Progenitor cell of endocrine pancreas (in vitro differentiated cells): ENCODE measurements around the gene SLC4A7. TPM values are rescaled to one million over a fixed set of nuclear protein-coding genes. Genes with fewer than 3 reads are reported as not detected.
"Not testable (repeated sequence)": the region's sequence is repeated elsewhere in the genome, so short reads cannot be mapped to it uniquely, and the experiment has no call there.

Experiments
- DNase-seq: peaks from one replicate; pipeline ENCODE4 v3.0.0; 2021; ENCODE audit warnings: low spot score; ENCODE audit not compliant: unreplicated experiment
- H3K27ac Mint-ChIP-seq: 2 replicates; pipeline ENCODE4 v1.8.0; 2021; ENCODE audit warnings: mild to moderate bottlenecking, moderate library complexity, mixed read lengths
- H3K27me3 Mint-ChIP-seq: 2 replicates; pipeline ENCODE4 v1.8.0; 2021; ENCODE audit warnings: mixed read lengths
- H3K36me3 Mint-ChIP-seq: 2 replicates; pipeline ENCODE4 v1.8.0; 2022; ENCODE audit warnings: mixed read lengths; ENCODE audit not compliant: insufficient read depth
- H3K4me1 Mint-ChIP-seq: 2 replicates; pipeline ENCODE4 v1.8.0; 2021; ENCODE audit warnings: low read depth, mixed read lengths
- H3K4me3 Mint-ChIP-seq: 2 replicates; pipeline ENCODE4 v1.8.0; 2021; ENCODE audit warnings: low read depth, mild to moderate bottlenecking, moderate library complexity, mixed read lengths
- H3K9me3 Mint-ChIP-seq: 2 replicates; pipeline ENCODE4 v1.8.0; 2021; ENCODE audit warnings: low read depth, mixed read lengths
- total RNA-seq: library from RNA; stranded (reverse); gene quantifications from 2 replicates; pipeline ENCODE4 v1.2.1, GENCODE V29; 2021
- TF ChIP-seq, protein P1 (sequence below): fragments of 200-600 bp; sonication (generic); IDR thresholded peaks from one replicate; pipeline ENCODE4 v1.5.0; 2021; ENCODE audit warnings: antibody characterized with exemption, mild to moderate bottlenecking; ENCODE audit not compliant: unreplicated experiment

SLC4A7 gene
- total RNA-seq, 1 donor from 2014 or later: 69.7 TPM

DNA sequence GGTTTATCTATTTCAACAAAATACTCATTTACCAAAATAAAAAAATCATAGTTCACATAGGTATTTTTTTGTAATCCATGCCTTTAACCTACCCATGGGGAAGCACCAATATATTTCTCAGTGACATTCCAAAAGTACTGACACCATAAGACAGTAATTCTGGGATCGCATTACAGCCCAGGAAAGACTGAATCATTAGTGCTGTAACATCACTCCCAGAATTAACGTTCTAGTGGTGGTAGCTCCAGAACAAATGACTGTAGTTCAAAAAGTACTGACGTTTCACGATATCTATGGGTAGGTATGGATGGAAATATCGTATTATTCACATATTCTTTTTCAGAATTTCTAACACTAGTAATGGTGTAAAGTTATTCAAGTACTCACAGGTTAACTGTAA, 60.7 kb downstream of the SLC4A7 start:
- Mint-ChIP-seq H3K4me3 (no peak overlapping the region), H3K4me1 (no peaks in the 10 kb centered on the region), H3K9me3 (no peaks in the 10 kb centered on the region), H3K36me3 (peaks cover 26% of the 10 kb centered on the region), H3K27me3 (no peaks in the 10 kb centered on the region), H3K27ac (no peak overlapping the region)
- TF ChIP-seq, protein P1, sequence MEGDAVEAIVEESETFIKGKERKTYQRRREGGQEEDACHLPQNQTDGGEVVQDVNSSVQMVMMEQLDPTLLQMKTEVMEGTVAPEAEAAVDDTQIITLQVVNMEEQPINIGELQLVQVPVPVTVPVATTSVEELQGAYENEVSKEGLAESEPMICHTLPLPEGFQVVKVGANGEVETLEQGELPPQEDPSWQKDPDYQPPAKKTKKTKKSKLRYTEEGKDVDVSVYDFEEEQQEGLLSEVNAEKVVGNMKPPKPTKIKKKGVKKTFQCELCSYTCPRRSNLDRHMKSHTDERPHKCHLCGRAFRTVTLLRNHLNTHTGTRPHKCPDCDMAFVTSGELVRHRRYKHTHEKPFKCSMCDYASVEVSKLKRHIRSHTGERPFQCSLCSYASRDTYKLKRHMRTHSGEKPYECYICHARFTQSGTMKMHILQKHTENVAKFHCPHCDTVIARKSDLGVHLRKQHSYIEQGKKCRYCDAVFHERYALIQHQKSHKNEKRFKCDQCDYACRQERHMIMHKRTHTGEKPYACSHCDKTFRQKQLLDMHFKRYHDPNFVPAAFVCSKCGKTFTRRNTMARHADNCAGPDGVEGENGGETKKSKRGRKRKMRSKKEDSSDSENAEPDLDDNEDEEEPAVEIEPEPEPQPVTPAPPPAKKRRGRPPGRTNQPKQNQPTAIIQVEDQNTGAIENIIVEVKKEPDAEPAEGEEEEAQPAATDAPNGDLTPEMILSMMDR: no peak
- no peak for DNase-seq

DNA sequence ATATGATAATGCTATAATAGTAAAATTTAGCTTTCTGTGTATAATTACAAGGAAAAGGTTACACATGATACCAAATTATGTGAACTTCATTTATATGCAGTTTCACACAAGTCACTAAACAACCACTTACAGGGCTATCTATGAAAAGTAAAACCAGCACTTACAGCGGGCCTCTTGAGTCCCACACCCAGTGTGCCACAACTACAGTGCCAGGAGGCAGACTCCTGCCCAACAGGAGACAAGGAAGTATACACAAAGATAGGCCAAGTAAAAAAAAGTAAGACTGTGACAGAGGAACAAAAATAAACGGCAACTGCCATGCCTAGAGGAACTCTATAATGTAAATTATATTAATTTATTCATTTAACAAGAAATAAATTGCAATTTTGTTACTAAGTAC, 61.6 kb downstream of the SLC4A7 start:
- H3K27me3 Mint-ChIP-seq: no peaks in the 10 kb centered on the region
- DNase-seq: no peak
- peaks cover 27% of the 10 kb centered on the region for H3K36me3 Mint-ChIP-seq
- TF ChIP-seq, protein P1: no peak
- H3K9me3 Mint-ChIP-seq: no peaks in the 10 kb centered on the region
- H3K4me1 Mint-ChIP-seq: no peaks in the 10 kb centered on the region
- H3K27ac Mint-ChIP-seq: peak overlapping the region; percentile 49
- no peak overlapping the region for H3K4me3 Mint-ChIP-seq

DNA sequence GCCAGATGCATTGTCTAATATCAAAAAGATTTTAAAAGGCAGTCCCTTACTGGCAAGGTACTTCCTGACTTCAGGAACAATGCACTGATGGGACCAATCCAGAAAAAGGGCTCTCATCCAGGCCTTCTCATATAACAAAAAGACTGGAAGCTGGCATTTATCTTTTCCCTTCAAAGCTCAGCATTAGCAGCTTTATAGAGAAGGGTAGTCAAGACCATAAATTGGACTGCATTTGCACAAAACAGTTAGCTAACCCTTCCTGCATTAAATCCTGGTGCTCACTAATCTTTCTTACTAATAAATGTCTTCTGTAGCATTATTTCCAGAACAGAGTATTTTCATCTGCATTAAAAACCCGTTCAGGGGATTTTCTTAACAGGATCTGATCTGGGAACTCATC, 69.0 kb downstream of the SLC4A7 start:
- H3K4me3 Mint-ChIP-seq: no peak overlapping the region
- no peaks in the 10 kb centered on the region for H3K27me3 Mint-ChIP-seq
- no peak overlapping the region for H3K27ac Mint-ChIP-seq
- no peak for DNase-seq
- H3K4me1 Mint-ChIP-seq: no peaks in the 10 kb centered on the region
- H3K9me3 Mint-ChIP-seq: no peaks in the 10 kb centered on the region
- peaks cover 25% of the 10 kb centered on the region for H3K36me3 Mint-ChIP-seq
- TF ChIP-seq, protein P1: no peak

DNA sequence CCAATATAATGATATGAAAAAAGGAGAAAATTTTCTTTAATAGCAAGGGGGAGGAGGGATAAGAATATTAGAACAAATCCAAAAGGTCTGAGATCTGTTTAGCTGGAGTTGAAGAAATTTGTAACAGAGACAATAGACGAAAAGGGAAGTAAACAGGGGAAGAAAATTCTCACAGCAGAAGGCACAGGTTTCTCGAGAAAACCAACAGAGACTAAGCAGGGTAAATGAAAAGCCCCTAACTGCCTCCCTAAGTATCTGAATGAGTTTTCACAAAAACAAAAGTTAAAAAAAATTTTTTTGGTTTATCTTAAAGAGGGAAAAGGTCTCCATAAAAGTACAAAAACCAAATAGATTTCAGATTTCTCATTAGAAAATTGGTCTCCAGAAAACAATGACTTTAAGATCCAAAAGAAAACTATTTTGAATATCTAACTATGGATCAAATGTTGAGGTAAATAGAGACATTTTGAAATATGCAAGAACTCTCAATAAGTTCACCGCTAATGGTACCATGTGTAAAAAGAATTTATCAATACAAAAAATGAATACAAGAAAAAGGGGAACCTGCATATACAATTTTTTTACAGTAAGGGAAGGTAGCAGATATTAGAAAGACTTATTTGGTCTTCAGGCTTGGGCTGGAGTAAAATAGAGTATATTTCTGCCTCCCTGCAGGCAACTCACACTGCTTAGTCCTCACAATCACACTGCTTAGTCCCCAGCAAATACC, 91.1 kb downstream of the SLC4A7 start:
- H3K4me3 Mint-ChIP-seq: no peak overlapping the region
- no peaks in the 10 kb centered on the region for H3K9me3 Mint-ChIP-seq
- no peaks in the 10 kb centered on the region for H3K27me3 Mint-ChIP-seq
- peaks cover 1% of the 10 kb centered on the region for H3K4me1 Mint-ChIP-seq
- no peak for DNase-seq
- H3K36me3 Mint-ChIP-seq: peaks cover 22% of the 10 kb centered on the region
- TF ChIP-seq, protein P1: no peak
- no peak overlapping the region for H3K27ac Mint-ChIP-seq

DNA sequence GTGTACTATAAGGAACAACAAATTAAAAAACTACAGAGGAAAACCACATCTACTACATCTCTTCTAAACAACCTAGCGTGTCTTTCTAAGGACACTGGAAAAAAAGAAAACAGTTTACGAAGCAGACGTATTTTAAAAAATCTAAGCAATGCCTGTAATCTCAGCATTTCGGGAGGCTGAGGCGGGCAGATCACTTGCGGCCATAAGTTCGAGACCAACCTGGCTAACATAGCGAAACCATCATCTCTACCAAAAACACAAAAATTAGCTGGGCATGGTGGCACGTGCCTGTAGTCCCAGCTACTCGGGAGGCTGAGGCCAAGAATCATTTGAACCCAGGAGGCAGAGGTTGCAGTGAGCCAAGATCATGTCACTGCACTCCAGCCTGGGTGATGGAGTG, 91.8 kb downstream of the SLC4A7 start:
- H3K4me1 Mint-ChIP-seq, H3K9me3 Mint-ChIP-seq, DNase-seq, H3K27me3 Mint-ChIP-seq, H3K4me3 Mint-ChIP-seq: not testable (repeated sequence)
- peaks cover 21% of the 10 kb centered on the region for H3K36me3 Mint-ChIP-seq
- peak overlapping the region; percentile 46 for H3K27ac Mint-ChIP-seq

DNA sequence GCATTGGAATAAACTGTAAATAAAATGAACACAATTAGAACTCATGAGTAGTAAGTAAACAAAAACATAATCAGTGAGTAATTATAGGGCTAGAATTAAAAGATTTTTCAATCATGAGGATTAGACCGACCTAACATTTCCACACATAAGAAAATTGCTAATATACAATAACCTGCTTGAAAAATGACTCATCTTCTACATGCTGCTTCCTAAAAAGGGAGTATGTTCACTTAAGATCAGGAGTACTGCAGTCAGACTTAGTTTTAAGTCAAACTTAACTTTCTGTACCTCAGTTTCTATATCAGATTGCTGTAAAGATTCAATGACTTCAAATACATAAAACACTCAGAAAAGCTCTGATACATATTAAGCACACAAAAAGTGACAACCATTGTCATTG, 92.4 kb downstream of the SLC4A7 start:
- DNase-seq: no peak
- H3K9me3 Mint-ChIP-seq: no peaks in the 10 kb centered on the region
- no peaks in the 10 kb centered on the region for H3K27me3 Mint-ChIP-seq
- no peak overlapping the region for H3K27ac Mint-ChIP-seq
- TF ChIP-seq, protein P1: no peak
- no peak overlapping the region for H3K4me3 Mint-ChIP-seq
- peaks cover 1% of the 10 kb centered on the region for H3K4me1 Mint-ChIP-seq
- peaks cover 20% of the 10 kb centered on the region for H3K36me3 Mint-ChIP-seq
